Stimulated activated CD4-positive, alpha-beta T cell treated with anti-CD3 and anti-CD28 coated beads, Interleukin-2, amount 100 ng/mL, for 48 hours (primary cell): Measurements from ENCODE around the gene MASP1.

Experiments used
- DNase-seq, 2 donors: peaks; one replicate each; pipeline ENCODE4 v3.0.0-alpha.2; 2020

The MASP1 gene

GRCh38 chr3:187292631-187293515 lies 1.3 kb upstream of the MASP1 start:
- no peak for DNase-seq

GRCh38 chr3:187292181-187292580 lies 644 bp upstream of the MASP1 start:
- DNase-seq = no peak

- no peak for DNase-seq
These were observed 481 bp downstream of the MASP1 start for GRCh38 chr3:187291001-187291511.

- no peak for DNase-seq
These were observed 1.0 kb downstream of the MASP1 start for GRCh38 chr3:187290503-187290902.

GRCh38 chr3:187288855-187289605 lies 2.5 kb downstream of the MASP1 start:
- no peak for DNase-seq

GRCh38 chr3:187288131-187288854 lies 3.2 kb downstream of the MASP1 start:
- no peak for DNase-seq

GRCh38 chr3:187287256-187287655 lies 4.3 kb downstream of the MASP1 start:
- no peak for DNase-seq

- DNase-seq = no peak
These were observed 5.0 kb downstream of the MASP1 start for GRCh38 chr3:187286467-187287059.

- no peak for DNase-seq
These were observed 10.3 kb downstream of the MASP1 start for GRCh38 chr3:187281191-187281714.

GRCh38 chr3:187280644-187281043 lies 10.9 kb downstream of the MASP1 start:
- no peak for DNase-seq

- DNase-seq = no peak
These were observed 14.4 kb downstream of the MASP1 start for GRCh38 chr3:187277129-187277462.

- no peak for DNase-seq
These were observed 15.0 kb downstream of the MASP1 start for GRCh38 chr3:187276397-187277128.

- DNase-seq = no peak
These were observed 16.6 kb downstream of the MASP1 start for GRCh38 chr3:187274977-187275338.

- no peak for DNase-seq
These were observed 17.1 kb downstream of the MASP1 start for GRCh38 chr3:187274315-187274976.

- no peak for DNase-seq
These were observed 20.0 kb downstream of the MASP1 start for GRCh38 chr3:187271582-187271981.

GRCh38 chr3:187269486-187269885 lies 22.1 kb downstream of the MASP1 start:
- no peak for DNase-seq

- no peak for DNase-seq
These were observed 24.2 kb downstream of the MASP1 start for GRCh38 chr3:187267306-187267705.

GRCh38 chr3:187266691-187267090 lies 24.8 kb downstream of the MASP1 start:
- no peak for DNase-seq

GRCh38 chr3:187265461-187265955 lies 26.0 kb downstream of the MASP1 start:
- DNase-seq = no peak

GRCh38 chr3:187264911-187265310 lies 26.6 kb downstream of the MASP1 start:
- no peak for DNase-seq

- no peak for DNase-seq
These were observed 27.5 kb downstream of the MASP1 start for GRCh38 chr3:187264021-187264420.
